GM12872 (cell line): ENCODE data around the gene PRPF6.

Experiments
- CTCF ChIP-seq: IDR thresholded peaks from 3 replicates; pipeline ENCODE4 v1.5.1; 2011; ENCODE audit warnings: low read depth, mild to moderate bottlenecking, low read length, moderate library complexity; ENCODE audit not compliant: insufficient read depth

PRPF6 gene

GRCh38 chr20:64048402-64049044 is 67.6 kb downstream of the PRPF6 start:
- TF ChIP-seq CTCF, result no peak

GRCh38 chr20:64049060-64049877 is 68.3 kb downstream of the PRPF6 start, which contains the start of gene SOX18:
Gene SOX18, minus strand, starts transcription at chr20:64049639. Its CDS starts 123 bp downstream, at chr20:64049516.
- no peak for TF ChIP-seq CTCF

- TF ChIP-seq CTCF, result no peak
Observed at GRCh38 chr20:64049878-64050260, 68.9 kb downstream of the PRPF6 start.

GRCh38 chr20:64050261-64051032 is 69.5 kb downstream of the PRPF6 start:
- TF ChIP-seq CTCF, result no peak

- no peak for TF ChIP-seq CTCF
Observed at GRCh38 chr20:64051033-64051452, 70.1 kb downstream of the PRPF6 start.

GRCh38 chr20:64051561-64052325 is 70.8 kb downstream of the PRPF6 start:
- no peak for TF ChIP-seq CTCF
